GM23248 (cell line): ENCODE data around the gene HERC2.
"Not testable (repeated sequence)": the region's sequence is repeated elsewhere in the genome, so short reads cannot be mapped to it uniquely, and the experiment has no call there.

Source experiments
- EZH2 ChIP-seq: fragments of 200-600 bp; sonication (generic); IDR thresholded peaks from 2 replicates; pipeline ENCODE4 v1.6.1; 2018; ENCODE audit warnings: antibody characterized with exemption, mild to moderate bottlenecking; ENCODE audit not compliant: insufficient read depth, poor library complexity, severe bottlenecking
- EZH2phosphoT487 ChIP-seq: fragments of 200-600 bp; sonication (generic); IDR thresholded peaks from 2 replicates; pipeline ENCODE4 v1.6.1; 2018; ENCODE audit warnings: antibody characterized with exemption, moderate library complexity, mild to moderate bottlenecking, low read depth; ENCODE audit not compliant: insufficient read depth

GRCh38 chr15:28198215-28198614 lies 123.8 kb downstream of the HERC2 start:
- TF ChIP-seq EZH2, EZH2phosphoT487: not testable (repeated sequence)
